RWPE2 (cell line): ENCODE measurements around the gene SLC38A2.

Source experiments
- ATAC-seq: fragments of 200-7000 bp; cut with Tn5 transposase; 3 replicates; pipeline ENCODE4 v1.9.1; 2021; ENCODE audit warnings: low read depth
- DNase-seq: peaks from one replicate; pipeline ENCODE4 v3.0.0-alpha.2; 2020; ENCODE audit warnings: low spot score
- H3K27ac ChIP-seq: fragments of 450-650 bp; 2 replicates; pipeline ENCODE4 v1.5.1; 2017; ENCODE audit warnings: mild to moderate bottlenecking; ENCODE audit not compliant: poor library complexity, severe bottlenecking
- H3K27me3 ChIP-seq: fragments of 250-450 bp; sonication (Bioruptor Pico); 2 replicates; pipeline ENCODE4 v1.5.1; 2021; ENCODE audit warnings: mild to moderate bottlenecking, moderate library complexity; ENCODE audit not compliant: insufficient read depth, poor library complexity, severe bottlenecking
- H3K36me3 ChIP-seq: fragments of 250-450 bp; sonication (Bioruptor Pico); 2 replicates; pipeline ENCODE4 v1.5.1; 2020; ENCODE audit warnings: low read depth, mild to moderate bottlenecking, moderate library complexity
- H3K4me1 ChIP-seq: fragments of 250-450 bp; sonication (Bioruptor Pico); 2 replicates; pipeline ENCODE4 v1.5.1; 2021; ENCODE audit warnings: mild to moderate bottlenecking, moderate library complexity; ENCODE audit not compliant: insufficient read depth, poor library complexity, severe bottlenecking
- H3K4me3 ChIP-seq: fragments of 250-450 bp; sonication (Bioruptor Pico); 2 replicates; pipeline ENCODE4 v1.5.1; 2021; ENCODE audit warnings: mild to moderate bottlenecking, moderate library complexity; ENCODE audit not compliant: severe bottlenecking
- H3K9me3 ChIP-seq: fragments of 250-450 bp; sonication (Bioruptor Pico); 2 replicates; pipeline ENCODE4 v1.5.1; 2021; ENCODE audit warnings: mild to moderate bottlenecking, moderate library complexity; ENCODE audit not compliant: severe bottlenecking
- CTCF ChIP-seq: fragments of 450-650 bp; IDR thresholded peaks from one replicate; pipeline ENCODE4 v1.5.1; 2017; ENCODE audit warnings: mild to moderate bottlenecking, moderate library complexity; ENCODE audit not compliant: poor library complexity, severe bottlenecking

The SLC38A2 gene

GRCh38 chr12:46360370-46360769, 12.2 kb downstream of the SLC38A2 start:
- no peak overlapping the region for H3K4me3 ChIP-seq
- peaks cover 50% of the 10 kb centered on the region for H3K4me1 ChIP-seq
- H3K9me3 ChIP-seq, result no peaks in the 10 kb centered on the region
- TF ChIP-seq CTCF, result no peak
- ATAC-seq, result no peak
- peak overlapping the region; percentile 96 for H3K27ac ChIP-seq
- no peak for DNase-seq
- no peaks in the 10 kb centered on the region for H3K27me3 ChIP-seq
- peaks cover 70% of the 10 kb centered on the region for H3K36me3 ChIP-seq

GRCh38 chr12:46359667-46360280, 12.8 kb downstream of the SLC38A2 start:
- TF ChIP-seq CTCF, result no peak
- H3K36me3 ChIP-seq, result peaks cover 64% of the 10 kb centered on the region
- H3K4me1 ChIP-seq, result peaks cover 44% of the 10 kb centered on the region
- H3K4me3 ChIP-seq, result no peak overlapping the region
- peak overlapping the region; percentile 96 for H3K27ac ChIP-seq
- H3K9me3 ChIP-seq, result no peaks in the 10 kb centered on the region
- H3K27me3 ChIP-seq, result no peaks in the 10 kb centered on the region
- no peak for ATAC-seq
- no peak for DNase-seq

- ATAC-seq, result no peak
- Histone ChIP-seq H3K36me3 (peaks cover 56% of the 10 kb centered on the region), H3K4me1 (peaks cover 40% of the 10 kb centered on the region), H3K4me3 (no peak overlapping the region), H3K27ac (peak overlapping the region; percentile 96), H3K9me3 (no peaks in the 10 kb centered on the region), H3K27me3 (no peaks in the 10 kb centered on the region)
- no peak for TF ChIP-seq CTCF
- DNase-seq, result no peak
Observed at GRCh38 chr12:46358791-46359666, 13.5 kb downstream of the SLC38A2 start.

GRCh38 chr12:46358325-46358700, 14.3 kb downstream of the SLC38A2 start:
- H3K9me3 ChIP-seq, result no peaks in the 10 kb centered on the region
- H3K27ac ChIP-seq, result peak overlapping the region; percentile 96
- peaks cover 49% of the 10 kb centered on the region for H3K36me3 ChIP-seq
- ATAC-seq, result no peak
- H3K27me3 ChIP-seq, result no peaks in the 10 kb centered on the region
- no peak for DNase-seq
- no peak for TF ChIP-seq CTCF
- peaks cover 33% of the 10 kb centered on the region for H3K4me1 ChIP-seq
- H3K4me3 ChIP-seq, result no peak overlapping the region
